Measurements from ENCODE around the gene S100A8.

- no peak for TF ChIP-seq POLR2AphosphoS5 (IDR thresholded peaks at IDR 0.05; ENCODE audit: borderline replicate concordance, low read depth, low read length)
- TF ChIP-seq EZH2 (IDR thresholded peaks at IDR 0.05) = no peak
- TF ChIP-seq FOXP2 (optimal IDR thresholded peaks at IDR 0.05; ENCODE audit: control extremely low read depth, extremely low read length, insufficient read depth) = no peak
Observed at GRCh38 chr1:153429266-153430165, 38.6 kb upstream of the S100A8 start.
